WTC11 (cell line): Measurements from ENCODE around the gene RAB13.

ENCODE experiments used
- AR ChIP-seq: fragments of 250-450 bp; sonication (Bioruptor Pico); IDR thresholded peaks from 2 replicates; pipeline ENCODE4 v1.9.0; 2021; ENCODE audit warnings: mild to moderate bottlenecking
- CREB1 ChIP-seq: sonication (generic); formaldehyde crosslinking; IDR thresholded peaks from 2 replicates; pipeline ENCODE4 v1.8.0; 2023; ENCODE audit warnings: mild to moderate bottlenecking, missing genetic modification reagents
- CTCF ChIP-seq: fragments of 200-600 bp; IDR thresholded peaks from 2 replicates; pipeline ENCODE4 v1.8.0; 2022; ENCODE audit warnings: antibody characterized with exemption
- ETV6 ChIP-seq: sonication (generic); formaldehyde crosslinking; IDR thresholded peaks from 2 replicates; pipeline ENCODE4 v1.8.1; 2022; ENCODE audit warnings: mild to moderate bottlenecking, missing genetic modification reagents
- FOXP4 ChIP-seq: sonication (generic); formaldehyde crosslinking; IDR thresholded peaks from 2 replicates; pipeline ENCODE4 v1.8.0; 2022; ENCODE audit warnings: mild to moderate bottlenecking, missing genetic modification reagents
- IRF2 ChIP-seq: sonication (generic); formaldehyde crosslinking; IDR thresholded peaks from 2 replicates; pipeline ENCODE4 v1.8.0; 2022; ENCODE audit warnings: low read depth, missing genetic modification reagents, borderline replicate concordance
- KAT7 ChIP-seq: sonication (generic); formaldehyde crosslinking; IDR thresholded peaks from 2 replicates; pipeline ENCODE4 v1.8.1; 2023; ENCODE audit warnings: missing genetic modification reagents, mild to moderate bottlenecking, borderline replicate concordance
- MAX ChIP-seq: sonication (generic); formaldehyde crosslinking; IDR thresholded peaks from 2 replicates; pipeline ENCODE4 v1.8.0; 2022; ENCODE audit warnings: mild to moderate bottlenecking, missing genetic modification reagents
- NR1H2 ChIP-seq: sonication (generic); formaldehyde crosslinking; IDR thresholded peaks from 2 replicates; pipeline ENCODE4 v1.9.0; 2021; ENCODE audit warnings: mild to moderate bottlenecking, moderate library complexity, missing genetic modification reagents
- TCF7 ChIP-seq: sonication (generic); formaldehyde crosslinking; IDR thresholded peaks from 2 replicates; pipeline ENCODE4 v1.8.0; 2022; ENCODE audit warnings: mild to moderate bottlenecking, low read depth, missing genetic modification reagents, moderate library complexity

- TF ChIP-seq CTCF = no peak
- TF ChIP-seq FOXP4 = no peak
- no peak for TF ChIP-seq MAX
- no peak for TF ChIP-seq ETV6 (CRISPR knock-in tag)
- no peak for TF ChIP-seq NR1H2 (CRISPR knock-in tag)
- TF ChIP-seq CREB1 (CRISPR knock-in tag) = no peak
- no peak for TF ChIP-seq TCF7 (CRISPR knock-in tag)
- no peak for TF ChIP-seq IRF2 (CRISPR knock-in tag)
- no peak for TF ChIP-seq KAT7
- TF ChIP-seq AR (CRISPR knock-in tag) = no peak
Measured at GRCh38 chr1:153939476-153939875, 46.7 kb downstream of the RAB13 start.
